Measurements from ENCODE around the gene MPND. TPM values are rescaled to one million over a fixed set of nuclear protein-coding genes. Genes with fewer than 3 reads are reported as not detected.

The MPND gene
- total RNA-seq, 4 donors from 2014 or later, result 4.4 to 10.6 (median 7.8) TPM

- H3K4me3 ChIP-seq (ENCODE audit: low read depth, poor library complexity, severe bottlenecking), result no peak within 1 kb of the TSS
- intact Hi-C loops (cut with DNase I; ENCODE audit: low total_unique reads), result no loop called here
- no peak for TF ChIP-seq CTCF (IDR thresholded peaks at IDR 0.05)
- TF ChIP-seq POLR2A (IDR thresholded peaks at IDR 0.05), result no peak
- no peak for DNase-seq (ENCODE audit: low spot score in 2 of 2)
- WGBS, 2 donors, result 2 to 40% methylated on average over 2 to 38 of the region's 63 CpGs
These were observed 38.7 kb upstream of the MPND start, which contains the start of gene FSD1 for GRCh38 chr19:4304538-4305256. Gene FSD1, plus strand, starts transcription at chr19:4304598. Its CDS starts 149 bp downstream, at chr19:4304747.

- no peak overlapping the region for H3K4me3 ChIP-seq (ENCODE audit: low read depth, poor library complexity, severe bottlenecking)
- WGBS, 2 donors, result 65 to 72% methylated on average over 7 of the region's 7 CpGs
- intact Hi-C loops (cut with DNase I; ENCODE audit: low total_unique reads), result no loop called here
- DNase-seq (ENCODE audit: low spot score in 2 of 2), result no peak
- TF ChIP-seq POLR2A (IDR thresholded peaks at IDR 0.05), result no peak
- no peak for TF ChIP-seq CTCF (IDR thresholded peaks at IDR 0.05)
These were observed 38.1 kb upstream of the MPND start for GRCh38 chr19:4305257-4305612.

- 77% methylated on average over 16 of the region's 16 CpGs for WGBS, 2 donors
- intact Hi-C loops (cut with DNase I; ENCODE audit: low total_unique reads), result no loop called here
- DNase-seq (ENCODE audit: low spot score in 2 of 2), result no peak
- H3K4me3 ChIP-seq (ENCODE audit: low read depth, poor library complexity, severe bottlenecking), result no peak overlapping the region
- TF ChIP-seq CTCF (IDR thresholded peaks at IDR 0.05), result no peak
- TF ChIP-seq POLR2A (IDR thresholded peaks at IDR 0.05), result no peak
These were observed 37.7 kb upstream of the MPND start for GRCh38 chr19:4305659-4306058.

GRCh38 chr19:4310247-4311121 lies 32.9 kb upstream of the MPND start:
- TF ChIP-seq CTCF (IDR thresholded peaks at IDR 0.05) (no peak), POLR2A (IDR thresholded peaks at IDR 0.05) (no peak)
- no peak overlapping the region for H3K4me3 ChIP-seq (ENCODE audit: low read depth, poor library complexity, severe bottlenecking)
- intact Hi-C loops (cut with DNase I; ENCODE audit: low total_unique reads), result no loop called here
- no peak for DNase-seq (ENCODE audit: low spot score in 2 of 2)
- 90% methylated on average over 22 of the region's 22 CpGs for WGBS, 2 donors

- WGBS, 2 donors, result 23 to 27% methylated on average over 12 of the region's 12 CpGs
- no peak for TF ChIP-seq CTCF (IDR thresholded peaks at IDR 0.05)
- no peak for TF ChIP-seq POLR2A (IDR thresholded peaks at IDR 0.05)
- H3K4me3 ChIP-seq (ENCODE audit: low read depth, poor library complexity, severe bottlenecking), result no peak overlapping the region
- no peak for DNase-seq (ENCODE audit: low spot score in 2 of 2)
- intact Hi-C loops (cut with DNase I; ENCODE audit: low total_unique reads), result no loop called here
These were observed 29.4 kb upstream of the MPND start for GRCh38 chr19:4313847-4314490.
